HCT116 (cell line): ENCODE measurements around the gene EPS8L2. TPM values are rescaled to one million over a fixed set of nuclear protein-coding genes. Genes with fewer than 3 reads are reported as not detected.
A peak's percentile ranks its signal among the peaks of the same experiment; 100 is the strongest.

Experiments used
- ATAC-seq: fragments of 200-7000 bp; cut with Tn5 transposase; 2 replicates; pipeline ENCODE4 v1.9.1; 2020; ENCODE audit warnings: mild to moderate bottlenecking, moderate library complexity
- BruUV-seq: library from RNA; stranded (reverse); fragments of 400-500 nt; replicated peaks from 2 replicates; lab custom pipeline; 2021; lab: Mats Ljungman, UMichigan
- CTCF ChIA-PET: fragments of 300-600 bp; sonication (Branson Sonifier 250); formaldehyde crosslinking; loops from one replicate; lab custom pipeline; 2021; ENCODE audit warnings: antibody characterized with exemption; lab: Charles Lee
- POLR2A ChIA-PET: fragments of 300-600, 350-600 bp; sonication (Branson Sonifier 250); formaldehyde crosslinking; loops from one replicate; lab custom pipeline; 2021; ENCODE audit warnings: antibody characterized with exemption; lab: Charles Lee
- RAD21 ChIA-PET, 2 experiments: fragments of 300-600 bp; sonication (Branson Sonifier 250); formaldehyde crosslinking; loops; one replicate each; lab custom pipeline; 2023; ENCODE audit warnings: low total read pairs in 2 of 2; ENCODE audit not compliant: uncharacterized antibody in 2 of 2, unreplicated experiment in 2 of 2, low non-redundant PET in 1 of 2; lab: Charles Lee
- DNase-seq: peaks from one replicate; pipeline ENCODE4 v3.0.0-alpha.2; 2010; ENCODE audit warnings: low read depth, low spot score
- H2AFZ ChIP-seq: fragments of 200-600 bp; shearing (Covaris generic), sonication (generic); 2 replicates; pipeline ENCODE4 v1.6.1; 2017; ENCODE audit warnings: low read depth, mixed run types, mixed read lengths, antibody characterized with exemption, low read length; ENCODE audit not compliant: poor library complexity, severe bottlenecking
- H3K27ac ChIP-seq: 2 replicates; pipeline ENCODE4 v1.5.1; 2012; ENCODE audit warnings: low read depth, low read length
- H3K27me3 ChIP-seq: fragments of 200-600 bp; sonication (generic); 2 replicates; pipeline ENCODE4 v1.6.1; 2016; ENCODE audit warnings: mixed run types, low read length, mixed read lengths; ENCODE audit not compliant: insufficient read depth
- H3K36me3 ChIP-seq, 2 experiments: fragments of 200-500 bp in 1 of 2; fragments of 200-600 bp in 1 of 2; sonication (Bioruptor generic) in 1 of 2; sonication (generic) in 1 of 2; 2 replicates each; pipeline versions ENCODE4 v1.5.1 to v1.6.1; 2014 to 2016; ENCODE audit warnings: low read length in 2 of 2, inconsistent platforms in 1 of 2, mixed read lengths in 1 of 2, mixed run types in 1 of 2; ENCODE audit not compliant: insufficient read depth in 2 of 2, control insufficient read depth in 1 of 2
- H3K4me1 ChIP-seq, 2 experiments: fragments of 200-600 bp in 1 of 2; sonication (generic) in 1 of 2; 2 replicates each; pipeline versions ENCODE4 v1.5.1 to v1.6.1; 2012 to 2017; ENCODE audit warnings: low read length in 2 of 2, inconsistent platforms in 1 of 2, mild to moderate bottlenecking in 1 of 2, mixed read lengths in 1 of 2, mixed run types in 1 of 2, moderate library complexity in 1 of 2; ENCODE audit not compliant: insufficient read depth in 2 of 2, control insufficient read depth in 1 of 2
- H3K4me2 ChIP-seq: fragments of 200-600 bp; sonication (generic); 2 replicates; pipeline ENCODE4 v1.6.1; 2017; ENCODE audit warnings: mixed run types, low read length, mixed read lengths
- H3K4me3 ChIP-seq, 2 experiments: fragments of 200-600 bp in 1 of 2; sonication (generic) in 1 of 2; replicated peaks in 1 of 2; 2 replicates each; pipeline ENCODE4 v1.5.1; 2011 to 2016; ENCODE audit warnings: low read length in 2 of 2, control low read depth in 1 of 2, low read depth in 1 of 2, mild to moderate bottlenecking in 1 of 2, mixed read lengths in 1 of 2, mixed run types in 1 of 2
- H3K79me2 ChIP-seq: fragments of 200-600 bp; sonication (generic); 2 replicates; pipeline ENCODE4 v1.6.1; 2017; ENCODE audit warnings: mild to moderate bottlenecking, mixed run types, low read length, moderate library complexity, mixed read lengths; ENCODE audit not compliant: insufficient read depth
- H3K9ac ChIP-seq: fragments of 200-600 bp; sonication (generic); 2 replicates; pipeline ENCODE4 v1.6.1; 2016; ENCODE audit warnings: low read length, mixed read lengths
- H3K9me2 ChIP-seq: fragments of 200-600 bp; sonication (generic), shearing (Covaris generic); 2 replicates; pipeline ENCODE4 v1.6.1; 2017; ENCODE audit warnings: mixed run types, mild to moderate bottlenecking, moderate library complexity; ENCODE audit not compliant: insufficient read depth
- H3K9me3 ChIP-seq, 2 experiments: fragments of 200-500 bp in 1 of 2; fragments of 200-600 bp in 1 of 2; sonication (Bioruptor generic) in 1 of 2; sonication (generic) in 1 of 2; 2 replicates each; pipeline ENCODE4 v1.6.1; 2014 to 2017; ENCODE audit warnings: low read length in 2 of 2, mixed read lengths in 2 of 2, inconsistent platforms in 1 of 2, low read depth in 1 of 2, mild to moderate bottlenecking in 1 of 2, mixed run types in 1 of 2, moderate library complexity in 1 of 2; ENCODE audit not compliant: control insufficient read depth in 1 of 2, insufficient read depth in 1 of 2
- H4K20me1 ChIP-seq: fragments of 200-600 bp; sonication (generic), shearing (Covaris generic); 2 replicates; pipeline ENCODE4 v1.6.1; 2017; ENCODE audit warnings: mixed run types, mild to moderate bottlenecking, moderate library complexity; ENCODE audit not compliant: insufficient read depth
- ATF3 ChIP-seq: IDR thresholded peaks from 2 replicates; pipeline ENCODE4 v1.6.1; 2012
- CEBPB ChIP-seq: IDR thresholded peaks from 2 replicates; pipeline ENCODE4 v1.6.1; 2012; ENCODE audit warnings: low read depth
- CTCF ChIP-seq, 3 experiments: fragments of 200-600 bp in 1 of 3; sonication (generic) in 1 of 3; IDR thresholded peaks in 2 of 3; conservative IDR thresholded peaks in 1 of 3; 2 replicates each; pipeline ENCODE4 v1.5.1; 2012 to 2017; ENCODE audit warnings: low read depth in 2 of 3, low read length in 2 of 3, antibody characterized with exemption in 1 of 3, borderline replicate concordance in 1 of 3, control low read depth in 1 of 3, mild to moderate bottlenecking in 1 of 3, mixed read lengths in 1 of 3, mixed run types in 1 of 3, moderate library complexity in 1 of 3; ENCODE audit not compliant: insufficient read depth in 1 of 3
- EGR1 ChIP-seq: IDR thresholded peaks from 2 replicates; pipeline ENCODE4 v1.6.1; 2012; ENCODE audit warnings: low read depth
- ELF1 ChIP-seq: IDR thresholded peaks from 2 replicates; pipeline ENCODE4 v1.6.1; 2012; ENCODE audit warnings: low read depth, borderline replicate concordance
- EZH2 ChIP-seq: fragments of 200-600 bp; sonication (generic); IDR thresholded peaks from 2 replicates; pipeline ENCODE4 v1.6.1; 2017; ENCODE audit warnings: antibody characterized with exemption, mixed run types
- FOSL1 ChIP-seq: IDR thresholded peaks from 2 replicates; pipeline ENCODE4 v1.6.1; 2012; ENCODE audit warnings: low read depth
- JUND ChIP-seq: IDR thresholded peaks from 2 replicates; pipeline ENCODE4 v1.6.1; 2012
- POLR2A ChIP-seq: IDR thresholded peaks from 2 replicates; pipeline ENCODE4 v1.7.0; 2011; ENCODE audit warnings: borderline replicate concordance; ENCODE audit not compliant: insufficient read depth, insufficient read length; ENCODE audit errors: extremely low read depth
- RAD21 ChIP-seq: IDR thresholded peaks from 2 replicates; pipeline ENCODE4 v1.6.1; 2012; ENCODE audit warnings: low read depth, mild to moderate bottlenecking
- REST ChIP-seq: IDR thresholded peaks from 2 replicates; pipeline ENCODE4 v1.6.1; 2012; ENCODE audit warnings: low read depth
- SIN3A ChIP-seq: IDR thresholded peaks from 2 replicates; pipeline ENCODE4 v1.6.1; 2012; ENCODE audit warnings: low read depth
- TCF7L2 ChIP-seq: IDR thresholded peaks from 2 replicates; pipeline ENCODE4 v1.7.0; 2011; ENCODE audit warnings: borderline replicate concordance, inconsistent platforms; ENCODE audit not compliant: insufficient read depth, insufficient read length; ENCODE audit errors: extremely low read depth
- ZBTB33 ChIP-seq: IDR thresholded peaks from 2 replicates; pipeline ENCODE4 v1.6.1; 2011; ENCODE audit warnings: mild to moderate bottlenecking, low read length, moderate library complexity; ENCODE audit not compliant: insufficient replicate concordance; ENCODE audit errors: extremely low read depth
- ZNF274 ChIP-seq: fragments of 200-500 bp; sonication (Bioruptor generic); IDR thresholded peaks from 2 replicates; pipeline ENCODE4 v1.6.1; 2014; ENCODE audit warnings: mild to moderate bottlenecking, low read depth, low read length, inconsistent platforms
- intact Hi-C: fragments of 100-400 bp; cut with micrococcal nuclease; formaldehyde crosslinking; loops from 2 replicates; pipeline ENCODE4 v1.10.0; 2022
- total RNA-seq: library from RNA; stranded (reverse); gene quantifications from one replicate; pipeline ENCODE4 v1.2.1, GENCODE V29; 2021; ENCODE audit not compliant: unreplicated experiment

EPS8L2 gene
- total RNA-seq, 1 experiment from 2014 or later, result 157 TPM

- H4K20me1 ChIP-seq, result no peaks in the 10 kb centered on the region
- POLR2A ChIA-PET, result no interaction called here
- no peak overlapping the region for H2AFZ ChIP-seq
- H3K4me1 ChIP-seq, result peaks cover 0 to 11% of the 10 kb centered on the region in 2 experiments; a peak in 2 of 4 replicates
- intact Hi-C loops, result no loop called here
- no peak overlapping the region for H3K9ac ChIP-seq
- peaks cover 3 to 11% of the 10 kb centered on the region in 2 experiments; a peak in 2 of 4 replicates for H3K36me3 ChIP-seq
- no TSS peak for BruUV-seq
- CTCF ChIA-PET, result interaction anchor here (1.3 kb wide), 2 partner anchors 13 to 25 kb away, joined by 4 to 5 read pairs; partner anchors contain the start of genes DEAF1 and TMEM80
- TF ChIP-seq FOSL1 (no peak), ELF1 (no peak), ZBTB33 (no peak), SIN3A (no peak), CEBPB (no peak), TCF7L2 (no peak), CTCF (IDR thresholded peaks at IDR 0.05 in 2 of 3, conservative IDR thresholded peaks at IDR 0.05 in 1 of 3; ENCODE audit: borderline replicate concordance in 1 of 3, insufficient read depth in 1 of 3, low read depth in 2 of 3, low read length in 2 of 3) (no peak), JUND (no peak), POLR2A (no peak), REST (no peak), EGR1 (no peak), ZNF274 (no peak), ATF3 (no peak), RAD21 (no peak), EZH2 (no peak)
- RAD21 ChIA-PET, result no interaction called here
- no peaks in the 10 kb centered on the region for H3K9me2 ChIP-seq
- H3K4me2 ChIP-seq, result peak overlapping the region; percentile 39; the same call in 1 of the 2 replicates
- no peaks in the 10 kb centered on the region for H3K9me3 ChIP-seq
- ATAC-seq (no peak), DNase-seq (no peak)
- H3K4me3 ChIP-seq, result no peak overlapping the region
- peaks cover 8% of the 10 kb centered on the region; the same call in 1 of the 2 replicates for H3K79me2 ChIP-seq
- H3K27ac ChIP-seq, result no peak overlapping the region
- no peaks in the 10 kb centered on the region for H3K27me3 ChIP-seq
Measured at GRCh38 chr11:720017-720641, 14.1 kb downstream of the EPS8L2 start.
